Natural killer cell (primary cell): Measurements from ENCODE around the gene NR2C2. TPM values are rescaled to one million over a fixed set of nuclear protein-coding genes. Genes with fewer than 3 reads are reported as not detected.
A peak's percentile ranks its signal among the peaks of the same experiment; 100 is the strongest.

ENCODE experiments used
- ATAC-seq, 3 donors: fragments of 150-1000 bp in 2 of 3; fragments of 200-7000 bp in 1 of 3; cut with Tn5 transposase; 1 replicate in 1 of 3; 2 replicates in 2 of 3; pipeline ENCODE4 v1.10.0; 2021; ENCODE audit warnings: mild to moderate bottlenecking in 2 of 3, moderate library complexity in 2 of 3
- DNase-seq, 2 donors: peaks; one replicate each; pipeline versions ENCODE4 v3.0.0 to v3.0.0-alpha.2; 2013 to 2021; ENCODE audit warnings: mixed read lengths in 1 of 2
- H3K27ac ChIP-seq: one replicate; pipeline ENCODE4 v1.5.1; 2013; ENCODE audit warnings: mild to moderate bottlenecking, low read length
- H3K27me3 ChIP-seq: one replicate; pipeline ENCODE4 v1.6.1; 2013; ENCODE audit warnings: low read length; ENCODE audit not compliant: control insufficient read depth, insufficient read depth
- H3K36me3 ChIP-seq: one replicate; pipeline ENCODE4 v1.6.1; 2013; ENCODE audit warnings: low read length; ENCODE audit not compliant: control insufficient read depth, insufficient read depth
- H3K4me1 ChIP-seq: one replicate; pipeline ENCODE4 v1.6.1; 2013; ENCODE audit warnings: low read length; ENCODE audit not compliant: control insufficient read depth, insufficient read depth
- H3K4me3 ChIP-seq: one replicate; pipeline ENCODE4 v1.5.1; 2013; ENCODE audit warnings: low read length
- H3K9me3 ChIP-seq: one replicate; pipeline ENCODE4 v1.6.1; 2013; ENCODE audit warnings: low read length; ENCODE audit not compliant: control insufficient read depth, insufficient read depth
- H3K27ac Mint-ChIP-seq, 2 donors: one replicate each; pipeline ENCODE4 v1.8.0; 2022; ENCODE audit warnings: mild to moderate bottlenecking in 2 of 2, mixed read lengths in 2 of 2, moderate library complexity in 1 of 2
- H3K27me3 Mint-ChIP-seq, 2 donors: one replicate each; pipeline ENCODE4 v1.8.0; 2022; ENCODE audit warnings: low read depth in 2 of 2, mixed read lengths in 2 of 2
- H3K36me3 Mint-ChIP-seq: one replicate; pipeline ENCODE4 v1.8.0; 2022; ENCODE audit warnings: mixed read lengths
- H3K4me1 Mint-ChIP-seq, 2 donors: one replicate each; pipeline ENCODE4 v1.8.0; 2022; ENCODE audit warnings: mixed read lengths in 2 of 2
- H3K4me3 Mint-ChIP-seq: one replicate; pipeline ENCODE4 v1.8.0; 2022; ENCODE audit warnings: mild to moderate bottlenecking, moderate library complexity, mixed read lengths
- H3K9me3 Mint-ChIP-seq, 2 donors: one replicate each; pipeline ENCODE4 v1.8.0; 2022; ENCODE audit warnings: mixed read lengths in 2 of 2
- CTCF ChIP-seq: fragments of 200-600 bp; IDR thresholded peaks from one replicate; pipeline ENCODE4 v1.8.0; 2022; ENCODE audit warnings: antibody characterized with exemption
- WGBS: methylation state at CpG from one replicate; pipeline ENCODE4 v1.1.7; 2013; ENCODE audit warnings: missing lambda C conversion rate; ENCODE audit not compliant: insufficient coverage; 5-methylcytosine and 5-hydroxymethylcytosine counted together
- intact Hi-C: fragments of 100-400 bp; cut with micrococcal nuclease; formaldehyde crosslinking; loops from one replicate; pipeline ENCODE4 v1.14.2; 2022
- total RNA-seq, 4 donors: library from RNA; stranded (reverse); fragments of 120-200 nt in 1 of 4; gene quantifications; one replicate each; pipeline versions ENCODE4 v1.2.3 to v1.2.4, GENCODE V29; 2013 to 2022

The NR2C2 gene
- total RNA-seq, 3 donors from 2014 or later (not counting 1 experiment from before 2014, with no cell fraction given) = 70.4 to 94.3 (median 81.6) TPM

GRCh38 chr3:14923476-14923875 is 23.9 kb upstream of the NR2C2 start:
- WGBS = 94% methylated on average over 4 of the region's 6 CpGs
- no peaks in the 10 kb centered on the region for H3K27me3 ChIP-seq
- no peak for TF ChIP-seq CTCF
- Mint-ChIP-seq H3K27ac (no peak overlapping the region), H3K9me3 (no peaks in the 10 kb centered on the region), H3K4me3 (no peak overlapping the region), H3K36me3 (no peaks in the 10 kb centered on the region), H3K27me3 (no peaks in the 10 kb centered on the region), H3K4me1 (peaks cover 0 to 8% of the 10 kb centered on the region in 2 donors)
- no peak overlapping the region for H3K27ac ChIP-seq
- H3K36me3 ChIP-seq = no peaks in the 10 kb centered on the region
- H3K9me3 ChIP-seq = no peaks in the 10 kb centered on the region
- ATAC-seq (no peak), DNase-seq (no peak)
- intact Hi-C loops = loop anchor here (10.0 kb wide), 1 partner anchor 1029 kb away; no protein-coding TSS in a partner anchor
- no peak overlapping the region for H3K4me3 ChIP-seq
- no peaks in the 10 kb centered on the region for H3K4me1 ChIP-seq

DNA sequence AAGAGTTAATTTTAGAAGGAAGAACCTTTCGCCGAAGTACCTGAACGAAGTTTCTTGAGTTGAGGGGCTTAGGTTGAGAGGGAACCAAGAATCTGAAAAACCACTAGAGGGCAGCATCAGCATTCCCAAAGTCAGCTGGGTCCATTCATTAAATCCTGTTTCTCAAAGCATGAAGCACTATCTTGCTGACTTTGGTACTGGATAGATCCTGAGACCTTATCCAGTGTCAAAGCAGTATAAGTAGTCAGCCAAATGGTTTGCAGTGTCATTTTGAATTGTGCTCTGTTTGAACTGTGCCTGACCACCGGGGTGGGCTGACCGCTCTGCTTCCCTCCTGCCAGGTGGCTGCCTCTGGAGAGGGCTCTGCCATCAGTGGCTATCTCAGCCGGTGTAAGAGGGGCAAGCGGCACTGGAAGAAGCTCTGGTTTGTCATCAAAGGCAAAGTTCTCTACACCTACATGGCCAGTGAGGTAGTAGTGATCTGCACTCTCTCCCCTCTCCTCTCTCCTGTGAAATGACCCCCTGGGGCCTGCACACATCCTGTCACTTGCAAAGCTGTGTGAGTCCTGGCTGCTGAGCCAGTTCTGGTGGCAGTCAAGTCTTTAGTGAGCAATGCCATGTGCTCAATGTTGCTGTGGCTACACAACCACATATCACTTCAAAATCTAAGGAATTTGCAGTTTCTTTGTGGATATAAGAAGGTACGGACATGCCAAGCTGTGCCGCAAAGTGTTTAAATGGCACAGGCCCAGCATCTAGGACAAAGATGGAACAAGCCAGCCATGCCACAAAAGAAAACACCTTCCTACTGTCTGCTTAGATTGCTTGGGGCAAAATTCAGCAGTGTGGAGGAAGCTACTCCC is 21.4 kb upstream of the NR2C2 start:
- DNase-seq (peak in 1 of 2 donors; percentile 70), ATAC-seq (peak in 1 of 3 donors; percentile 32)
- WGBS = 81% methylated on average over 9 of the region's 9 CpGs
- Histone ChIP-seq H3K27me3 (no peaks in the 10 kb centered on the region), H3K27ac (no peak overlapping the region), H3K9me3 (no peaks in the 10 kb centered on the region), H3K4me1 (no peaks in the 10 kb centered on the region), H3K36me3 (no peaks in the 10 kb centered on the region), H3K4me3 (no peak overlapping the region)
- Mint-ChIP-seq H3K4me1 (peaks cover 0 to 3% of the 10 kb centered on the region in 2 donors), H3K9me3 (no peaks in the 10 kb centered on the region), H3K4me3 (no peak overlapping the region), H3K36me3 (no peaks in the 10 kb centered on the region), H3K27ac (no peak overlapping the region), H3K27me3 (no peaks in the 10 kb centered on the region)
- intact Hi-C loops = loop anchor here (10.0 kb wide), 1 partner anchor 1031 kb away; no protein-coding TSS in a partner anchor
- peak; percentile 75 for TF ChIP-seq CTCF

- Mint-ChIP-seq H3K27me3 (no peaks in the 10 kb centered on the region), H3K9me3 (no peaks in the 10 kb centered on the region), H3K27ac (no peak overlapping the region), H3K4me1 (peaks cover 1 to 2% of the 10 kb centered on the region in 2 donors), H3K4me3 (no peak overlapping the region), H3K36me3 (no peaks in the 10 kb centered on the region)
- TF ChIP-seq CTCF = no peak
- Histone ChIP-seq H3K4me3 (no peak overlapping the region), H3K9me3 (no peaks in the 10 kb centered on the region), H3K36me3 (no peaks in the 10 kb centered on the region), H3K27ac (no peak overlapping the region), H3K4me1 (no peaks in the 10 kb centered on the region), H3K27me3 (no peaks in the 10 kb centered on the region)
- 83% methylated on average over 1 of the region's 1 CpG for WGBS
- ATAC-seq = no peak
- intact Hi-C loops = loop anchor here (10.0 kb wide), 1 partner anchor 1032 kb away; no protein-coding TSS in a partner anchor
- DNase-seq = no peak
Observed at GRCh38 chr3:14926592-14926991, 20.8 kb upstream of the NR2C2 start.
